C4-2B (cell line): ENCODE data around the gene CCDC167.

Experiments used
- CTCF ChIP-seq: fragments of 450-650 bp; conservative IDR thresholded peaks from 2 replicates; pipeline ENCODE4 v1.5.1; 2017; ENCODE audit warnings: mild to moderate bottlenecking
- ZFX ChIP-seq: fragments of 450-650 bp; IDR thresholded peaks from 2 replicates; pipeline ENCODE4 v1.6.1; 2017

- TF ChIP-seq CTCF (no peak), ZFX (no peak)
These were observed 3.7 kb upstream of the CCDC167 start for GRCh38 chr6:37503309-37503965.
